OCI-LY7 (cell line): ENCODE data around the gene ZBTB37. TPM values are rescaled to one million over a fixed set of nuclear protein-coding genes. Genes with fewer than 3 reads are reported as not detected.

Source experiments
- BruUV-seq: library from RNA; stranded (reverse); fragments of 400-500 nt; replicated peaks from 2 replicates; lab custom pipeline; 2021; lab: Mats Ljungman, UMichigan
- CTCF ChIA-PET: fragments of 300-600 bp; sonication (Branson Sonifier 250); formaldehyde crosslinking; loops from one replicate; lab custom pipeline; 2022; ENCODE audit warnings: antibody characterized with exemption; ENCODE audit not compliant: unreplicated experiment; lab: Charles Lee
- POLR2A ChIA-PET: fragments of 300-600 bp; sonication (Branson Sonifier 250); formaldehyde crosslinking; loops from one replicate; lab custom pipeline; 2022; ENCODE audit warnings: antibody characterized with exemption; lab: Charles Lee
- DNase-seq: peaks from one replicate; pipeline ENCODE4 v3.0.0-alpha.2; 2015; ENCODE audit warnings: low spot score
- H2AFZ ChIP-seq: fragments of 200-600 bp; sonication (generic), shearing (Covaris generic); 2 replicates; pipeline ENCODE4 v1.6.1; 2014; ENCODE audit warnings: mild to moderate bottlenecking, antibody characterized with exemption, low read length, moderate library complexity
- H3K27ac ChIP-seq: fragments of 200-600 bp; sonication (generic); 2 replicates; pipeline ENCODE4 v1.5.1; 2014; ENCODE audit warnings: mixed run types, low read depth, mild to moderate bottlenecking, moderate library complexity, low read length, inconsistent platforms; ENCODE audit not compliant: poor library complexity, severe bottlenecking
- H3K36me3 ChIP-seq: fragments of 200-600 bp; sonication (generic); 2 replicates; pipeline ENCODE4 v1.6.1; 2014; ENCODE audit warnings: mild to moderate bottlenecking, antibody characterized with exemption, low read length, moderate library complexity, mixed read lengths; ENCODE audit not compliant: insufficient read depth
- H3K4me1 ChIP-seq: fragments of 200-600 bp; sonication (generic); 2 replicates; pipeline ENCODE4 v1.5.1; 2014; ENCODE audit warnings: mild to moderate bottlenecking, low read length; ENCODE audit not compliant: insufficient read depth, poor library complexity, severe bottlenecking
- H3K4me2 ChIP-seq: fragments of 200-600 bp; sonication (generic); 2 replicates; pipeline ENCODE4 v1.6.1; 2014; ENCODE audit warnings: mild to moderate bottlenecking, low read length
- H3K4me3 ChIP-seq: fragments of 200-600 bp; sonication (generic); 2 replicates; pipeline ENCODE4 v1.5.1; 2014; ENCODE audit warnings: mild to moderate bottlenecking, low read depth, low read length; ENCODE audit not compliant: poor library complexity, severe bottlenecking
- H3K79me2 ChIP-seq: fragments of 200-600 bp; sonication (generic); 2 replicates; pipeline ENCODE4 v1.6.1; 2016; ENCODE audit warnings: low read depth, mild to moderate bottlenecking, low read length, moderate library complexity, mixed read lengths; ENCODE audit not compliant: insufficient read depth
- H3K9me2 ChIP-seq: fragments of 200-600 bp; sonication (generic); 2 replicates; pipeline ENCODE4 v1.6.1; 2016; ENCODE audit warnings: mild to moderate bottlenecking, low read length, mixed read lengths; ENCODE audit not compliant: insufficient read depth
- H3K9me3 ChIP-seq: fragments of 200-600 bp; sonication (generic); 2 replicates; pipeline ENCODE4 v1.6.1; 2014; ENCODE audit warnings: mild to moderate bottlenecking, mixed run types, low read length, mixed read lengths
- H4K20me1 ChIP-seq: fragments of 200-600 bp; sonication (generic); 2 replicates; pipeline ENCODE4 v1.6.1; 2014; ENCODE audit warnings: mild to moderate bottlenecking, antibody characterized with exemption, low read length, moderate library complexity, mixed read lengths; ENCODE audit not compliant: insufficient read depth
- CTCF ChIP-seq: fragments of 200-600 bp; sonication (generic); conservative IDR thresholded peaks from 2 replicates; pipeline ENCODE4 v1.5.1; 2014; ENCODE audit warnings: mild to moderate bottlenecking, antibody characterized with exemption, low read length, moderate library complexity, mixed read lengths
- EZH2phosphoT487 ChIP-seq: fragments of 200-600 bp; sonication (generic); IDR thresholded peaks from 2 replicates; pipeline ENCODE4 v1.6.1; 2018; ENCODE audit warnings: low read depth, borderline replicate concordance, mild to moderate bottlenecking, mixed run types, antibody characterized with exemption, low read length, moderate library complexity, mixed read lengths
- intact Hi-C: fragments of 100-400 bp; cut with micrococcal nuclease; formaldehyde crosslinking; loops from one replicate; pipeline ENCODE4 v1.10.0; 2022; ENCODE audit not compliant: unreplicated experiment
- small RNA-seq: library from RNA; depleted of rRNA; stranded (forward); fragments of <200 nt; gene quantifications from one replicate; pipeline ENCODE3, GENCODE V24; 2014
- total RNA-seq, 2 experiments: library from RNA; depleted of rRNA in 1 of 2; stranded (reverse); fragments of >200 nt in 1 of 2; shearing (Covaris generic) in 1 of 2; gene quantifications; 2 replicates each; pipeline ENCODE4 v1.2.3, GENCODE V29; 2014 to 2022

The ZBTB37 gene
- total RNA-seq, 2 experiments from 2014 or later, result 10.9 to 23.7 TPM

GRCh38 chr1:173948594-173948993 is 80.4 kb downstream of the ZBTB37 start:
- TF ChIP-seq CTCF, result no peak
- TF ChIP-seq EZH2phosphoT487, result no peak
- H3K4me1 ChIP-seq, result no peaks in the 10 kb centered on the region
- peaks cover 90% of the 10 kb centered on the region for H3K36me3 ChIP-seq
- no peak overlapping the region for H3K4me2 ChIP-seq
- intact Hi-C loops, result no loop called here
- H3K4me3 ChIP-seq, result no peak overlapping the region
- H3K9me2 ChIP-seq, result no peaks in the 10 kb centered on the region
- H2AFZ ChIP-seq, result no peak overlapping the region
- no TSS peak for BruUV-seq
- DNase-seq, result no peak
- no peaks in the 10 kb centered on the region for H4K20me1 ChIP-seq
- POLR2A ChIA-PET, result no interaction called here
- no peaks in the 10 kb centered on the region for H3K79me2 ChIP-seq
- CTCF ChIA-PET, result no interaction called here
- H3K27ac ChIP-seq, result no peak overlapping the region
- H3K9me3 ChIP-seq, result no peaks in the 10 kb centered on the region

Small RNA genes within 50 kb of the gene (small RNA-seq; reads per million reads assigned to genes)
- not detected for gene RNA5SP67

Other genes with a start within 250 kb of the ZBTB37 start
- gene TEX50, start 233.0 kb upstream of the ZBTB37 start, total RNA-seq (2014; rRNA removed; shearing (Covaris generic)), result not detected in 2 replicates
- not detected in 2 replicates for gene TEX50, start 233.0 kb upstream of the ZBTB37 start, total RNA-seq (2022)
- not detected in 2 replicates for gene ANKRD45, start 198.5 kb upstream of the ZBTB37 start, total RNA-seq (2014; rRNA removed; shearing (Covaris generic))
- gene ANKRD45, start 198.5 kb upstream of the ZBTB37 start, total RNA-seq (2022), result 0.30 TPM in 1 of 2 replicates, not detected in the other
- 17.5 and 28.2 TPM in 2 replicates for gene KLHL20, start 153.4 kb upstream of the ZBTB37 start, total RNA-seq (2014; rRNA removed; shearing (Covaris generic))
- 22.6 and 25.7 TPM in 2 replicates for gene KLHL20, start 153.4 kb upstream of the ZBTB37 start, total RNA-seq (2022)
- 42.4 and 45.6 TPM in 2 replicates for gene DARS2, start 43.7 kb upstream of the ZBTB37 start, total RNA-seq (2014; rRNA removed; shearing (Covaris generic))
- 70.8 and 74.8 TPM in 2 replicates for gene DARS2, start 43.7 kb upstream of the ZBTB37 start, total RNA-seq (2022)
- gene CENPL, start 43.5 kb upstream of the ZBTB37 start, total RNA-seq (2014; rRNA removed; shearing (Covaris generic)), result 25.4 and 47.0 TPM in 2 replicates
- 36.1 and 39.3 TPM in 2 replicates for gene CENPL, start 43.5 kb upstream of the ZBTB37 start, total RNA-seq (2022)
- 899 and 1,026 TPM in 2 replicates for gene GAS5, start 391 bp upstream of the ZBTB37 start, total RNA-seq (2014; rRNA removed; shearing (Covaris generic))
- gene GAS5, start 391 bp upstream of the ZBTB37 start, total RNA-seq (2022), result 901 and 987 TPM in 2 replicates
- gene SERPINC1, start 48.9 kb downstream of the ZBTB37 start, total RNA-seq (2014; rRNA removed; shearing (Covaris generic)), result not detected in 2 replicates
- not detected in 2 replicates for gene SERPINC1, start 48.9 kb downstream of the ZBTB37 start, total RNA-seq (2022)
- 21.0 and 32.0 TPM in 2 replicates for gene RC3H1, start 154.0 kb downstream of the ZBTB37 start, total RNA-seq (2014; rRNA removed; shearing (Covaris generic))
- 34.0 and 34.3 TPM in 2 replicates for gene RC3H1, start 154.0 kb downstream of the ZBTB37 start, total RNA-seq (2022)